ENCODE measurements around the gene RCN2.

DNA sequence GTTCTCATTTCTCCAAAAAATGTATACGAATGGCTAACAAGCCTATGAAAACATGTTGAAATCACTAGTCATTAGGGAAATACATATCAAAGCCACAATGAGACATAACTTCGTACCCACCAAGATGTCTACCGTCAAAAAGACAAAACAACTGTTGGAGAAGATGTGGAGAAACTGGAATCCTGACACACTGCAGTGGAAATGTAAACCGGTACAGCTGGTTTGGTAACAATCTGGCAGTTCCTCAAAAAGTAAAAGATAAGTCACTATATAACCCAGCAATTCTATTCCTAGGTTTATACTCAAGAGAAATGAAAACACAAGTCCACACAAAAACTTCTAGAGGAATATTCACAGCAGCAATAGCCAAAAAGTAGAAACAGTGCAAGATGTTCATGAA, 33.4 kb upstream of the RCN2 start:
- TF ChIP-seq, protein P1, sequence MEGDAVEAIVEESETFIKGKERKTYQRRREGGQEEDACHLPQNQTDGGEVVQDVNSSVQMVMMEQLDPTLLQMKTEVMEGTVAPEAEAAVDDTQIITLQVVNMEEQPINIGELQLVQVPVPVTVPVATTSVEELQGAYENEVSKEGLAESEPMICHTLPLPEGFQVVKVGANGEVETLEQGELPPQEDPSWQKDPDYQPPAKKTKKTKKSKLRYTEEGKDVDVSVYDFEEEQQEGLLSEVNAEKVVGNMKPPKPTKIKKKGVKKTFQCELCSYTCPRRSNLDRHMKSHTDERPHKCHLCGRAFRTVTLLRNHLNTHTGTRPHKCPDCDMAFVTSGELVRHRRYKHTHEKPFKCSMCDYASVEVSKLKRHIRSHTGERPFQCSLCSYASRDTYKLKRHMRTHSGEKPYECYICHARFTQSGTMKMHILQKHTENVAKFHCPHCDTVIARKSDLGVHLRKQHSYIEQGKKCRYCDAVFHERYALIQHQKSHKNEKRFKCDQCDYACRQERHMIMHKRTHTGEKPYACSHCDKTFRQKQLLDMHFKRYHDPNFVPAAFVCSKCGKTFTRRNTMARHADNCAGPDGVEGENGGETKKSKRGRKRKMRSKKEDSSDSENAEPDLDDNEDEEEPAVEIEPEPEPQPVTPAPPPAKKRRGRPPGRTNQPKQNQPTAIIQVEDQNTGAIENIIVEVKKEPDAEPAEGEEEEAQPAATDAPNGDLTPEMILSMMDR (IDR thresholded peaks at IDR 0.05): no peak
- no peak for TF ChIP-seq POLR2A (IDR thresholded peaks at IDR 0.05)

Data from breast epithelium (tissue), 3 donors.